Measurements from ENCODE around the gene PPP2R3A.

DNA sequence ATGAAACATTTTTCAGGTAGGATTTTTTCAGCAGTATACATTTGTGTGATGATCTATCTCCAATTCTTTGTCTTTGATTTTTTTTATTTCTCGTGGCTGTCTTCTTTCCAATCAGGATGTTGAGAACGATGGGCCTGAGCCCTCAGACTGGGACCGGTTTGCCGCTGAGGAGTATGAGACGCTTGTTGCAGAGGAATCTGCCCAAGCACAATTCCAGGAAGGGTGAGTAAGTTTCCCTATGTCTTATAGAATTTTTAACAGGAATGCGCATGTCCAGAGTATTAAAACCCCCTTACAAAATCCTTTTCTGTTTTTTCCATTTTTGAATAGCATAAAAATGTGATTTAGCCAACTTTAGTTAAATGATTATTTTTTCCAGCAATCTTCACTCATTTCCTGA lies 140.6 kb downstream of the PPP2R3A start:
- TF ChIP-seq, protein P1, sequence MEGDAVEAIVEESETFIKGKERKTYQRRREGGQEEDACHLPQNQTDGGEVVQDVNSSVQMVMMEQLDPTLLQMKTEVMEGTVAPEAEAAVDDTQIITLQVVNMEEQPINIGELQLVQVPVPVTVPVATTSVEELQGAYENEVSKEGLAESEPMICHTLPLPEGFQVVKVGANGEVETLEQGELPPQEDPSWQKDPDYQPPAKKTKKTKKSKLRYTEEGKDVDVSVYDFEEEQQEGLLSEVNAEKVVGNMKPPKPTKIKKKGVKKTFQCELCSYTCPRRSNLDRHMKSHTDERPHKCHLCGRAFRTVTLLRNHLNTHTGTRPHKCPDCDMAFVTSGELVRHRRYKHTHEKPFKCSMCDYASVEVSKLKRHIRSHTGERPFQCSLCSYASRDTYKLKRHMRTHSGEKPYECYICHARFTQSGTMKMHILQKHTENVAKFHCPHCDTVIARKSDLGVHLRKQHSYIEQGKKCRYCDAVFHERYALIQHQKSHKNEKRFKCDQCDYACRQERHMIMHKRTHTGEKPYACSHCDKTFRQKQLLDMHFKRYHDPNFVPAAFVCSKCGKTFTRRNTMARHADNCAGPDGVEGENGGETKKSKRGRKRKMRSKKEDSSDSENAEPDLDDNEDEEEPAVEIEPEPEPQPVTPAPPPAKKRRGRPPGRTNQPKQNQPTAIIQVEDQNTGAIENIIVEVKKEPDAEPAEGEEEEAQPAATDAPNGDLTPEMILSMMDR (conservative IDR thresholded peaks at IDR 0.05; ENCODE audit: low read length), result no peak
- TF ChIP-seq EZH2phosphoT487 (IDR thresholded peaks at IDR 0.05; ENCODE audit: borderline replicate concordance), result no peak

All from Loucy (cell line).